Vagina (tissue), 2 donors: ENCODE results near the gene ANKRD39. TPM values are rescaled to one million over a fixed set of nuclear protein-coding genes. Genes with fewer than 3 reads are reported as not detected.
A peak's percentile ranks its signal among the peaks of the same experiment; 100 is the strongest.

Experiments used
- DNase-seq, 2 donors: peaks; one replicate each; pipeline ENCODE4 v3.0.0-alpha.2; 2017; ENCODE audit errors: extremely low spot score in 2 of 2
- H3K27ac ChIP-seq: fragments of 200-600 bp; sonication (generic); one replicate; pipeline ENCODE4 v1.5.1; 2019
- H3K27me3 ChIP-seq: fragments of 200-600 bp; sonication (generic); one replicate; pipeline ENCODE4 v1.5.1; 2019
- H3K36me3 ChIP-seq, 2 donors: fragments of 200-600 bp; sonication (generic); one replicate each; pipeline ENCODE4 v1.5.1; 2017 to 2019
- H3K4me1 ChIP-seq: fragments of 200-600 bp; sonication (generic); one replicate; pipeline ENCODE4 v1.5.1; 2019
- H3K4me3 ChIP-seq, 2 donors: fragments of 200-600 bp; sonication (generic); 1 replicate in 1 of 2; 2 replicates in 1 of 2; pipeline ENCODE4 v1.5.1; 2016 to 2019
- H3K9me3 ChIP-seq: fragments of 200-600 bp; sonication (generic); one replicate; pipeline ENCODE4 v1.5.1; 2019
- CTCF ChIP-seq, 3 experiments: fragments of 450-650 bp in 2 of 3; fragments of 200-600 bp in 1 of 3; sonication (generic) in 1 of 3; IDR thresholded peaks; one replicate each; pipeline ENCODE4 v1.5.1; 2017 to 2019; ENCODE audit warnings: antibody characterized with exemption in 3 of 3, mild to moderate bottlenecking in 2 of 3, moderate library complexity in 2 of 3
- POLR2A ChIP-seq, 2 donors: fragments of 450-650 bp; IDR thresholded peaks; one replicate each; pipeline ENCODE4 v1.6.1; 2017; ENCODE audit warnings: antibody characterized with exemption in 2 of 2, mild to moderate bottlenecking in 2 of 2, moderate library complexity in 2 of 2
- POLR2AphosphoS5 ChIP-seq, 2 donors: sonication (generic); formaldehyde crosslinking; IDR thresholded peaks; one replicate each; pipeline ENCODE4 v1.9.0; 2017; ENCODE audit warnings: antibody characterized with exemption in 2 of 2, mild to moderate bottlenecking in 2 of 2, low read depth in 1 of 2; ENCODE audit not compliant: insufficient read depth in 1 of 2
- intact Hi-C: fragments of 100-400 bp; cut with DNase I; formaldehyde crosslinking; loops from one replicate; pipeline ENCODE4 v1.15.1; 2023
- total RNA-seq: library from RNA; depleted of rRNA; stranded (reverse); fragments of >200 nt; gene quantifications from one replicate; pipeline ENCODE4 v1.2.3, GENCODE V29; 2016

ANKRD39 gene
- total RNA-seq, 1 donor from 2014 or later: 20.4 TPM

- peak overlapping the region; percentile 49 for H3K27ac ChIP-seq
- no peaks in the 10 kb centered on the region for H3K9me3 ChIP-seq
- no peak for TF ChIP-seq POLR2AphosphoS5 (IDR thresholded peaks at IDR 0.05; ENCODE audit: insufficient read depth in 1 of 2, low read depth in 1 of 2)
- no peak for TF ChIP-seq POLR2A (IDR thresholded peaks at IDR 0.05)
- intact Hi-C loops: no loop called here
- no peaks in the 10 kb centered on the region for H3K36me3 ChIP-seq
- H3K4me3 ChIP-seq: no peak overlapping the region
- H3K27me3 ChIP-seq: no peaks in the 10 kb centered on the region
- peaks cover 55% of the 10 kb centered on the region for H3K4me1 ChIP-seq
- DNase-seq: no peak
These were observed 23.8 kb upstream of the ANKRD39 start for GRCh38 chr2:96881349-96882195.

DNA sequence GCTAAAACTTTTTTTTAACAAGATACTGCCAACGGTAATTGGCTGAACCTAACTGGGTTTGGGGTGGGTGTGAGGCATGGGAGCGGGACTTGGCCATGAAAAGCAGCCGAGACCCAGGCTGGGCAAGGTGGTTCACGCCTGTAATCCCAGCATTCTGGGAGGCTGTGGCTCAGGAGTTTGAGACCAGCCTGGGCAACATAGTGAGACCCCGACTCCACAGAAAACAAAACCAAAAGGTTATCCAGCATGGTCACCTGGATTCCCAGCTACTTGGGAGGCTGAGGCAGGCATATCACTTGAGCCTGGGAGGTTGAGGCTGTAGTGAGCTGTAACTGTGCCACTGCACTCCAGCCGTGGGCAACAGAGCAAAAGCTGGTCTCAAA lies 23.1 kb upstream of the ANKRD39 start:
- Histone ChIP-seq H3K27ac (peak overlapping the region; percentile 49), H3K4me3 (no peak overlapping the region), H3K4me1 (peaks cover 52% of the 10 kb centered on the region), H3K27me3 (no peaks in the 10 kb centered on the region), H3K9me3 (no peaks in the 10 kb centered on the region), H3K36me3 (no peaks in the 10 kb centered on the region)
- intact Hi-C loops: no loop called here
- TF ChIP-seq POLR2AphosphoS5 (IDR thresholded peaks at IDR 0.05; ENCODE audit: insufficient read depth in 1 of 2, low read depth in 1 of 2) (no peak), CTCF (IDR thresholded peaks at IDR 0.05) (no peak), POLR2A (IDR thresholded peaks at IDR 0.05) (no peak)
- DNase-seq: no peak

- Histone ChIP-seq H3K36me3 (no peaks in the 10 kb centered on the region), H3K4me1 (peaks cover 50% of the 10 kb centered on the region), H3K4me3 (no peak overlapping the region), H3K27me3 (no peaks in the 10 kb centered on the region), H3K9me3 (no peaks in the 10 kb centered on the region), H3K27ac (no peak overlapping the region)
- TF ChIP-seq POLR2A (IDR thresholded peaks at IDR 0.05): no peak
- TF ChIP-seq POLR2AphosphoS5 (IDR thresholded peaks at IDR 0.05; ENCODE audit: insufficient read depth in 1 of 2, low read depth in 1 of 2): no peak
- no peak for TF ChIP-seq CTCF (IDR thresholded peaks at IDR 0.05)
- DNase-seq: no peak
- intact Hi-C loops: no loop called here
These were observed 21.8 kb upstream of the ANKRD39 start for GRCh38 chr2:96879545-96880040.

GRCh38 chr2:96878796-96879544 lies 21.2 kb upstream of the ANKRD39 start:
- peaks cover 50% of the 10 kb centered on the region for H3K4me1 ChIP-seq
- H3K27ac ChIP-seq: no peak overlapping the region
- no peak overlapping the region for H3K4me3 ChIP-seq
- no peak for DNase-seq
- intact Hi-C loops: no loop called here
- no peak for TF ChIP-seq CTCF (IDR thresholded peaks at IDR 0.05)
- TF ChIP-seq POLR2AphosphoS5 (IDR thresholded peaks at IDR 0.05; ENCODE audit: insufficient read depth in 1 of 2, low read depth in 1 of 2): no peak
- no peak for TF ChIP-seq POLR2A (IDR thresholded peaks at IDR 0.05)
- H3K27me3 ChIP-seq: no peaks in the 10 kb centered on the region
- H3K36me3 ChIP-seq: no peaks in the 10 kb centered on the region
- H3K9me3 ChIP-seq: no peaks in the 10 kb centered on the region

GRCh38 chr2:96878171-96878570 lies 20.4 kb upstream of the ANKRD39 start:
- intact Hi-C loops: no loop called here
- no peak for DNase-seq
- Histone ChIP-seq H3K27ac (no peak overlapping the region), H3K27me3 (no peaks in the 10 kb centered on the region), H3K9me3 (no peaks in the 10 kb centered on the region), H3K4me3 (no peak overlapping the region), H3K36me3 (no peaks in the 10 kb centered on the region), H3K4me1 (peaks cover 50% of the 10 kb centered on the region)
- no peak for TF ChIP-seq CTCF (IDR thresholded peaks at IDR 0.05)
- no peak for TF ChIP-seq POLR2A (IDR thresholded peaks at IDR 0.05)
- no peak for TF ChIP-seq POLR2AphosphoS5 (IDR thresholded peaks at IDR 0.05; ENCODE audit: insufficient read depth in 1 of 2, low read depth in 1 of 2)
